Measurements from ENCODE around the gene ZNF576.
"Not testable (repeated sequence)": the region's sequence is repeated elsewhere in the genome, so short reads cannot be mapped to it uniquely, and the experiment has no call there.

Gene ZNF576

GRCh38 chr19:43598445-43599240 is 2.2 kb downstream of the ZNF576 start:
- peak overlapping the region; percentile 59 to 100 for H3K27ac Mint-ChIP-seq
- H3K36me3 Mint-ChIP-seq (ENCODE audit: insufficient read depth): peaks cover 36% of the 10 kb centered on the region

GRCh38 chr19:43599635-43600295 is 3.4 kb downstream of the ZNF576 start:
- H3K9me3 Mint-ChIP-seq: no peaks in the 10 kb centered on the region
- no peak overlapping the region for H3K4me3 Mint-ChIP-seq
- no peaks in the 10 kb centered on the region for H3K27me3 Mint-ChIP-seq
- H3K36me3 Mint-ChIP-seq (ENCODE audit: insufficient read depth): peaks cover 37% of the 10 kb centered on the region
- peak overlapping the region; percentile 35 to 59 for H3K27ac Mint-ChIP-seq
- H3K4me1 Mint-ChIP-seq (ENCODE audit: low read depth in 2 of 2): peaks cover 31 to 36% of the 10 kb centered on the region in 2 donors
- ATAC-seq (replicated peaks) (no peak), DNase-seq (no peak)

More at GRCh38 chr19:43598445-43599240, 2.2 kb downstream of the ZNF576 start:
- no peaks in the 10 kb centered on the region for H3K9me3 Mint-ChIP-seq
- DNase-seq: no peak
- no peak for ATAC-seq (replicated peaks)
- H3K4me1 Mint-ChIP-seq (ENCODE audit: low read depth in 2 of 2): peaks cover 34 to 36% of the 10 kb centered on the region in 2 donors
- no peaks in the 10 kb centered on the region for H3K27me3 Mint-ChIP-seq
- H3K4me3 Mint-ChIP-seq: peak overlapping the region in 1 of 2 donors; percentile 97

GRCh38 chr19:43600326-43600725 is 3.9 kb downstream of the ZNF576 start:
- not testable (repeated sequence) for H3K9me3 Mint-ChIP-seq; H3K4me3 Mint-ChIP-seq; H3K27me3 Mint-ChIP-seq; ATAC-seq (replicated peaks); DNase-seq
- H3K27ac Mint-ChIP-seq: peak overlapping the region in 1 of 2 donors; percentile 35
- H3K36me3 Mint-ChIP-seq (ENCODE audit: insufficient read depth): peaks cover 40% of the 10 kb centered on the region
- H3K4me1 Mint-ChIP-seq (ENCODE audit: low read depth in 2 of 2): peaks cover 28 to 33% of the 10 kb centered on the region in 2 donors

GRCh38 chr19:43605875-43606568 is 9.6 kb downstream of the ZNF576 start:
- peaks cover 22% of the 10 kb centered on the region for H3K36me3 Mint-ChIP-seq (ENCODE audit: insufficient read depth)
- peak overlapping the region in 1 of 2 donors; percentile 41 for H3K27ac Mint-ChIP-seq
- DNase-seq: no peak
- no peak overlapping the region for H3K4me3 Mint-ChIP-seq
- peaks cover 0 to 16% of the 10 kb centered on the region in 2 donors for H3K4me1 Mint-ChIP-seq (ENCODE audit: low read depth in 2 of 2)
- no peaks in the 10 kb centered on the region for H3K9me3 Mint-ChIP-seq
- ATAC-seq (replicated peaks): no peak
- H3K27me3 Mint-ChIP-seq: no peaks in the 10 kb centered on the region

- H3K4me1 Mint-ChIP-seq (ENCODE audit: low read depth in 2 of 2): peaks cover under 1 to 18% of the 10 kb centered on the region in 2 donors
- no peaks in the 10 kb centered on the region for H3K27me3 Mint-ChIP-seq
- ATAC-seq (replicated peaks) (no peak), DNase-seq (no peak)
- H3K27ac Mint-ChIP-seq: peak overlapping the region in 1 of 2 donors; percentile 81
- H3K9me3 Mint-ChIP-seq: no peaks in the 10 kb centered on the region
- H3K36me3 Mint-ChIP-seq (ENCODE audit: insufficient read depth): peaks cover 20% of the 10 kb centered on the region
- no peak overlapping the region for H3K4me3 Mint-ChIP-seq
These were observed 10.3 kb downstream of the ZNF576 start for GRCh38 chr19:43606569-43607229.

- Mint-ChIP-seq H3K27me3 (no peaks in the 10 kb centered on the region), H3K4me1 (ENCODE audit: low read depth in 2 of 2) (peaks cover 4 to 23% of the 10 kb centered on the region in 2 donors), H3K9me3 (no peaks in the 10 kb centered on the region), H3K36me3 (ENCODE audit: insufficient read depth) (peaks cover 16% of the 10 kb centered on the region), H3K27ac (peak overlapping the region in 1 of 2 donors; percentile 81), H3K4me3 (no peak overlapping the region)
- DNase-seq: no peak
- ATAC-seq (replicated peaks): no peak
These were observed 11.1 kb downstream of the ZNF576 start for GRCh38 chr19:43607238-43608205.

GRCh38 chr19:43609872-43610271 is 13.5 kb downstream of the ZNF576 start:
- Mint-ChIP-seq H3K4me3 (no peak overlapping the region), H3K9me3 (no peaks in the 10 kb centered on the region), H3K27me3 (no peaks in the 10 kb centered on the region), H3K27ac (peak overlapping the region in 1 of 2 donors; percentile 86), H3K4me1 (ENCODE audit: low read depth in 2 of 2) (peaks cover 15 to 30% of the 10 kb centered on the region in 2 donors), H3K36me3 (ENCODE audit: insufficient read depth) (peaks cover 25% of the 10 kb centered on the region)
- DNase-seq (no peak), ATAC-seq (replicated peaks) (no peak)

GRCh38 chr19:43610493-43610892 is 14.1 kb downstream of the ZNF576 start:
- H3K4me1 Mint-ChIP-seq (ENCODE audit: low read depth in 2 of 2): peaks cover 16 to 31% of the 10 kb centered on the region in 2 donors
- H3K27ac Mint-ChIP-seq: peak overlapping the region in 1 of 2 donors; percentile 86

GRCh38 chr19:43611788-43612187 is 15.4 kb downstream of the ZNF576 start, which contains the start of gene SRRM5:
Gene SRRM5 (plus strand): TSS chr19:43612088. CDS start chr19:43612122, 34 bp downstream.
- H3K4me3 Mint-ChIP-seq: no peak within 1 kb of the TSS
- no peaks in the 10 kb centered on the region for H3K9me3 Mint-ChIP-seq
- H3K4me1 Mint-ChIP-seq (ENCODE audit: low read depth in 2 of 2): peaks cover 19 to 35% of the 10 kb centered on the region in 2 donors
- peaks cover 18% of the 10 kb centered on the region for H3K36me3 Mint-ChIP-seq (ENCODE audit: insufficient read depth)
- DNase-seq (no peak), ATAC-seq (replicated peaks) (no peak)
- H3K27me3 Mint-ChIP-seq: no peaks in the 10 kb centered on the region
- peak within 1 kb of the TSS; percentile 76 to 86 for H3K27ac Mint-ChIP-seq

More at GRCh38 chr19:43610493-43610892, 14.1 kb downstream of the ZNF576 start:
- H3K4me3 Mint-ChIP-seq: no peak overlapping the region
- no peaks in the 10 kb centered on the region for H3K9me3 Mint-ChIP-seq
- H3K36me3 Mint-ChIP-seq (ENCODE audit: insufficient read depth): peaks cover 19% of the 10 kb centered on the region
- DNase-seq (no peak), ATAC-seq (replicated peaks) (no peak)
- no peaks in the 10 kb centered on the region for H3K27me3 Mint-ChIP-seq

- peaks cover 18% of the 10 kb centered on the region for H3K36me3 Mint-ChIP-seq (ENCODE audit: insufficient read depth)
- peaks cover 19 to 30% of the 10 kb centered on the region in 2 donors for H3K4me1 Mint-ChIP-seq (ENCODE audit: low read depth in 2 of 2)
- no peaks in the 10 kb centered on the region for H3K27me3 Mint-ChIP-seq
- peak overlapping the region; percentile 76 to 86 for H3K27ac Mint-ChIP-seq
- H3K4me3 Mint-ChIP-seq: no peak overlapping the region
- no peak for ATAC-seq (replicated peaks)
- H3K9me3 Mint-ChIP-seq: no peaks in the 10 kb centered on the region
- DNase-seq: no peak
These were observed 16.0 kb downstream of the ZNF576 start for GRCh38 chr19:43612374-43612773.

- peaks cover 36 to 43% of the 10 kb centered on the region in 2 donors for H3K4me1 Mint-ChIP-seq (ENCODE audit: low read depth in 2 of 2)
- no peak overlapping the region for H3K4me3 Mint-ChIP-seq
- peaks cover 12% of the 10 kb centered on the region for H3K36me3 Mint-ChIP-seq (ENCODE audit: insufficient read depth)
- DNase-seq (no peak), ATAC-seq (replicated peaks) (no peak)
- H3K27me3 Mint-ChIP-seq: no peaks in the 10 kb centered on the region
- H3K27ac Mint-ChIP-seq: peak overlapping the region in 1 of 2 donors; percentile 70
- H3K9me3 Mint-ChIP-seq: no peaks in the 10 kb centered on the region
These were observed 19.9 kb downstream of the ZNF576 start for GRCh38 chr19:43616306-43616705.

GRCh38 chr19:43616954-43617353 is 20.6 kb downstream of the ZNF576 start:
- Mint-ChIP-seq H3K36me3 (ENCODE audit: insufficient read depth) (peaks cover 12% of the 10 kb centered on the region), H3K27me3 (no peaks in the 10 kb centered on the region), H3K4me1 (ENCODE audit: low read depth in 2 of 2) (peaks cover 34 to 38% of the 10 kb centered on the region in 2 donors), H3K27ac (peak overlapping the region in 1 of 2 donors; percentile 70), H3K4me3 (no peak overlapping the region), H3K9me3 (no peaks in the 10 kb centered on the region)
- ATAC-seq (replicated peaks) (no peak), DNase-seq (no peak)
